IPS-18c (cell line): ENCODE measurements around the gene TRPM3.

Experiments
- H3K4me3 ChIP-seq: 2 replicates; pipeline ENCODE4 v1.7.0; 2013; ENCODE audit warnings: low read depth, mild to moderate bottlenecking, low read length, moderate library complexity; ENCODE audit not compliant: insufficient read depth
- H3K9me3 ChIP-seq: one replicate; pipeline ENCODE4 v1.6.1; 2013; ENCODE audit warnings: mild to moderate bottlenecking, low read length, moderate library complexity; ENCODE audit not compliant: control insufficient read depth, insufficient read depth

TRPM3 gene

GRCh38 chr9:71037521-71037920 lies 83.9 kb downstream of the TRPM3 start:
- Histone ChIP-seq H3K9me3 (no peaks in the 10 kb centered on the region), H3K4me3 (no peak overlapping the region)

DNA sequence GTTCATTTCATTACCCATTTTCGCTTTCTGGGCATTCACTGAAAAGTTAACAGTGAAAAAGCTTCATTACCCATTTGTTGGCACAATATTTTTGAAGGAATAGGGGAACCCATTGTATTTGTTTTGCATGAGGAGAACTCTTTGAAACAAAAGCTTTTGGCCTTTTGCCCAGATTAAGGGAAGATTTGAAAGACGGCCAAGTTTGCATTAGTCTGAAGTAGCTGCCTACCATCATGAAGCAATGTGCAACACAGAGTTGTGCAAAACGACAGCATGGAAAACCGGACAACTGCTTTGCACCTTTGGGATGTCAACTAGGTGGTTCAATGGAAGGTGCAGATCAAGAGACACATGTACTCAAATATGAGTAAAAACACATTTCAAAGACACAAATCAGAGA lies 84.9 kb downstream of the TRPM3 start:
- Histone ChIP-seq H3K9me3 (no peaks in the 10 kb centered on the region), H3K4me3 (no peak overlapping the region)

DNA sequence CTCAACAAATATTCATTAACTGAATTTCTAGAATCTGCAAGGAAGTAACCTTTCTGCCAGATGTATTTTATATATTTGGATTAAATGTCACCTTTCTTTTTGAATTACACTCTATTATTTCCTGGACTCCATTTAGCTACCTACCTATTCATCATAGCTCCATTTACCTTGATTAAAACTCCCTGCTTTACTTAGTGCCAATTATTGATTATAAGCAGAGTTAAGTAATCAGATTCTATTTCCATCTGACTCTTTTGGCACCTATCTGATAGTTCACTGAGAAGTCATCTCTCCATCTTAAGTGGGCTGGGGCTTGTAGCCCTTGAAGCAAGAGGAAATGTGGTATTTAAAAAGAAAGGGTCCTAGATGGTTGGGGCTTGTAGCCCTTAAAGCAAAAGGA lies 88.6 kb downstream of the TRPM3 start:
- Histone ChIP-seq H3K9me3 (no peaks in the 10 kb centered on the region), H3K4me3 (no peak overlapping the region)

DNA sequence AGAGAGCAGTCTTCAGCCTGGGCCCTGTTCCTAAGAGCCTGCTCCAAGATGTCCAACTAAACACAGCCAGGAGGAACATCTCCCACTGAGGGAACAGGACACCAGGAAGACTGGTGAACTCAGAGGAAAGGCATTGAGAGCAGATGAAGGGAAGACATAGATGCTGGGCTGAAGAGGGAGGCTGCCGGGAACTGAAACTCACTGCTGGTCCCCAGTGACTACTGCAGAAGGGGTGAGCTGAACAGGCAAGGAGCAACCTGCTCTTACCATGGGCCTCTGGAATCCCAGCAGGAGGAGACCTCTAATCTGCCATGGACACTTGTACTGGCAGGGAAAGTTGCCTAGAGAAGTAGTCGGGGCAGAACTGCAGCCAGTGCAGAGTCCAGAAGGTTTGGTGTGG lies 95.7 kb downstream of the TRPM3 start:
- H3K4me3 ChIP-seq: no peak overlapping the region
- H3K9me3 ChIP-seq: no peaks in the 10 kb centered on the region

- H3K4me3 ChIP-seq: no peak overlapping the region
- H3K9me3 ChIP-seq: no peaks in the 10 kb centered on the region
Observed at GRCh38 chr9:71025201-71025600, 96.2 kb downstream of the TRPM3 start.

- Histone ChIP-seq H3K4me3 (no peak overlapping the region), H3K9me3 (no peaks in the 10 kb centered on the region)
Observed at GRCh38 chr9:71010258-71010657, 111.2 kb downstream of the TRPM3 start.

DNA sequence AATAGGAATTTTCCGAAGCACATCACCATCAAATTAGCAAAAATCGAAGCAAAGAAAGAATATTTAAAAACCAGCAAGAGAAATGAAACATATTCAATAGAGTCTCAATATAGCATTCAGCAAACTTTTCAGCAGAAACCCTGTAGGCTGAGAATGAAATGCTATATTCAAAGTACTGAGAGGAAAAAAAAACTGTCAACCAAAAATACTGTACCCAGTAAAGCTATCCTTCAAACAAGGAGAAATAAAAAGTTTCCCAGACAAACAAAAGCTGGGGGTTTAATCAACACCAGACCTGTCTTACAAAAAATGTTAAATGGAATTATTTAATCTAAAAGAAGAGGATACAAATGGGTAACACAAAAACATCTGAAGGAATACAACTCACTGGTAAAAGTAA lies 116.0 kb downstream of the TRPM3 start:
- Histone ChIP-seq H3K4me3 (no peak overlapping the region), H3K9me3 (no peaks in the 10 kb centered on the region)

DNA sequence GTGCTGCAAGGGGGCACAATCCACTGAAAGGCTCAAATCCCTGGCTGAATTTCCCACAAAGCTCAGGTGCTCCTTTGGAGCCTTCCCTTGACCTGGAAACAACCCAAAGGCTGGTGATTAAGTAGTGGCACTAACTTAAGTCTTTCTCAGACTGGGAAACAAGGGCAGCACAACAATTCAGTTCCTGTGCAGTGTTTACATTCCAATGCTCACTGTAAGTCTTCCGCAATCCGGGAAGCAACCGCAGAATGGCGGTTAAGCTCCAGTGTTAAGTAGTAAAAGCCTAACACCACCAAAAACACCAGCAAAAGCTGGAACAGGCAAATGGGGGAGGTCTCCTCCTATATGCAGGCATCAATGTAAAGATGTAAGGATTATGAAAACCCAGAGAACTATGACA lies 117.2 kb downstream of the TRPM3 start:
- no peak overlapping the region for H3K4me3 ChIP-seq
- no peaks in the 10 kb centered on the region for H3K9me3 ChIP-seq

DNA sequence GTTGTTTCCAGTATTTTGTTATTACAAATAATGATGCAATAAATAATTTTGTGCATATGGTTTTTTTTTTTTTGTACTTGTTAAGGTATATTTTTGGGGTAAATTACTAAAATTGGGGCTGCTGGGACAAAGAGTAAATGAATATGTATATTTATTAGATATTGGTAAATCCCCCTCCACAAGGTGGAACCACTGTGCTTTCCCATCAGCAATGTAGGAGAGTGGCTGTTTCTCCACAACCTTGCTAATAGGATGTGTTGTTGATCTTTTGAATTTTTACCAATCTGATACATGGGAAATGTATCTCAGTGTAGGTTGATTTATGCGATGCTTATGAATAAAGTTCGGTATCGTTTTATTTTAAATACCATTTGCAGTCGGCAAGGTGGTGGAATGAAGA lies 118.1 kb downstream of the TRPM3 start:
- no peak overlapping the region for H3K4me3 ChIP-seq
- H3K9me3 ChIP-seq: no peaks in the 10 kb centered on the region

DNA sequence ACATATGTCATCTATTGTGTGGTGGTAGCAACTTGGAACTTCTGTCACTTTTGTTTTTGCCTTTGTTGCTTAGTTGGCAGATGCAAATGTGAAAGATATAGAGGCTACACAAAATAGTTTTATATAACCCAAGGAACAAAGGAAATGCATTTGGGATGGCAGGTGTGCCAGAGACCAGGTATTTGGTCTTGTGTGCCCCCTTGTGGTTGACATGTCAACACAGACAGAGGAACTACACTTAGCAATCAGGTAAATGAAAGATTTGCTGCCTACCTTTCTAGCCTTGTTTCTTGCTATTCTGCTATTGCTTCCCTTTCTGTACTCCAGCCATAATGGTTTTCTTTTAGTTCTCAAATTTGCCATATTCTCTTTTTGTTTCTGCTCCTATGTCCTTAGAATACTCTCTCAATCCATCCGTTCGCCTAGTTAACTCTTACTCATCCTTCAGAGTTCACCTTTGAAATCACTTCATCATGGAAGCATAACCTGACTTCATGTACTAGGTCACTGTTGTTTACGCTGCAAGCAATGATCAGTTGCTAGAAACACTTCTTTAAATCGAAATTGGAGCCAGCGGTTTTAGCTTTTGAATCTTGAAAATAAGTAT lies 119.5 kb downstream of the TRPM3 start:
- no peak overlapping the region for H3K4me3 ChIP-seq
- H3K9me3 ChIP-seq: no peaks in the 10 kb centered on the region

DNA sequence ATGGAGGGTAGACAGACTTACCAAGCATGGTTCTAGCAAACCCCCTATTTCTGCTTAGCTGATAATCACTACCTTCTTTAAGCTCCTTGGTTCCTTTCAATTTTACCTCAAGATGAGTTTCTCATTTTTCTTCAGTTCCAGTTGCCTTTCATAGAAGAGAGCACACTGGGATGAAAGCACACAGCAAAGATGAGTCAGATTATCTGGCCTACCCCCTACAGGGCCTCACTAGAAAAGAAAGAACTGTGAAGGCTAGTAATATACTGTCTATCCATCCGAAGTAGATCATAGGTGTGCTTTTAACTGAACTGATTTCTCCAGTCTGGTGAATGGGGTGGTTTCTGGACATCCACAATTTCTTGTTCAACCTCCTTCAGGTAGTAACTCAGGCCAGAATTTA lies 122.5 kb downstream of the TRPM3 start:
- H3K4me3 ChIP-seq: no peak overlapping the region
- no peaks in the 10 kb centered on the region for H3K9me3 ChIP-seq

- Histone ChIP-seq H3K9me3 (no peaks in the 10 kb centered on the region), H3K4me3 (no peak overlapping the region)
Observed at GRCh38 chr9:70995511-70995910, 125.9 kb downstream of the TRPM3 start.

DNA sequence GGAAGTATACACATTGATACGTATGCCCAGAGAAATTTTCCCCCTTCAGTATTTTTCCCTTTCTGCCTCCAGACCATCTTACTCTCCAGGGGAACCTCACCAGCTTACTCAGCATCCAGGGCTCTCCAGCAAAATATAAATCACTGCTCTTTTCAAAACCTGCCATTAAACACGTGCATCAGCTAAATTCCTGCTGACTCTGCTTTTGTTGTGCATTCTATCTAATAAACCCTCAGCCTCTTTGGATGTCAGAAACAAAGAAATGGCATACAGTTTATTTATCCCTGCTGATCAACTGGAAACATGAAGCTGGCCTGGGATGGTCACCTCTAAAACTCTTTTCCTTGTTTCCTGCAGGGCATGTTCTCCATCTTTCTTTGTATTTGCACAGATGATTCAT lies 126.8 kb downstream of the TRPM3 start:
- Histone ChIP-seq H3K4me3 (no peak overlapping the region), H3K9me3 (no peaks in the 10 kb centered on the region)

DNA sequence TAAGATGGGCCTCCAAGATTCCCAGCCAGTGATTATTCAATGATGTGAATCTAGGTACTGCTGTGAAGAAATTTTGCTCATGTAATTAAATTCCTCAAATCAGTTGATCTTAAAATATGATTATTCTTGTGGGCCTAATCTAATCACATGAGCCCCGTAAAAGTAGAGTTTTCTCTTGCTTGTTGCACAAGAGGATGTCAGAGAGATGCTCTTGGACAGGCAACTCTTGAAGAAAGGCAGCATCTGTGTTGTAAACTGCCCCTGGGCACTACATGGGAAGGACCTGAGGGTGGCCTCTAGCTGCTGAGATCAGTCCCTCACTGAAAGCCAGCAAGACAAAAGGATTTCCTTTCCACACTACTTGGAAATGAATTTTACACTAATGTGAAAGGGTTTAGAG lies 132.9 kb downstream of the TRPM3 start:
- H3K9me3 ChIP-seq: no peaks in the 10 kb centered on the region

GRCh38 chr9:70987986-70988385 lies 133.4 kb downstream of the TRPM3 start:
- no peak overlapping the region for H3K4me3 ChIP-seq

More for the DNA sequence above, 132.9 kb downstream of the TRPM3 start:
- no peak overlapping the region for H3K4me3 ChIP-seq

GRCh38 chr9:70986984-70987383 lies 134.4 kb downstream of the TRPM3 start:
- H3K4me3 ChIP-seq: no peak overlapping the region
- peaks cover 2% of the 10 kb centered on the region for H3K9me3 ChIP-seq

More at GRCh38 chr9:70987986-70988385, 133.4 kb downstream of the TRPM3 start:
- no peaks in the 10 kb centered on the region for H3K9me3 ChIP-seq

DNA sequence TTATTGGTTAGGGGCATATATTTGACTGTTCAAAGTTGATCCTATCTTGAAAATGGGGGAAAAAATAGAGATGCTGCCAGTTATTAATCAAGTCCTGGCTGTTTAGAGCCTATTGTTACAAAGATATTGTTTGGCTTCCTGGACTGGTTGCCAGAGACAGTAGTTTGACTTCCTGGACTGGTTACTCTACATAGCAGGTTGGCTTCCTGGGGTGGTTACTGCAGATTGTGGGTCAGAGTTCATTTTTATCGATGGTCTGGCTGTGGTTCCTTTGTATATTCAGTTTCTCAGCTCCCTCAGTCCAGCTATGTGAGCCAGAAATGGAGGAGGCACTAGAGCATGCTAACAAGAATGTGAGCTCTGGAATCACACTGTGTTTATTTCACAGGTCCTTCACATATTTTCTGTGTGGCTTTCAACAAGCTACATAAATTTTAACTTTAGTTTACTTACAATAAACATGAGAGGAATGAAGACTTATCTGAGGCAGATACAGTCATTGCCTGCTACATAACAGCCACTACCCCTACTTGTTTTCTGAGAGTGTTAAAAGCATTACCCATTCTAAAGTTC lies 137.6 kb downstream of the TRPM3 start:
- H3K9me3 ChIP-seq: peaks cover 2% of the 10 kb centered on the region
- H3K4me3 ChIP-seq: no peak overlapping the region

- Histone ChIP-seq H3K9me3 (peaks cover 2% of the 10 kb centered on the region), H3K4me3 (no peak overlapping the region)
Observed at GRCh38 chr9:70981312-70981711, 140.1 kb downstream of the TRPM3 start.

DNA sequence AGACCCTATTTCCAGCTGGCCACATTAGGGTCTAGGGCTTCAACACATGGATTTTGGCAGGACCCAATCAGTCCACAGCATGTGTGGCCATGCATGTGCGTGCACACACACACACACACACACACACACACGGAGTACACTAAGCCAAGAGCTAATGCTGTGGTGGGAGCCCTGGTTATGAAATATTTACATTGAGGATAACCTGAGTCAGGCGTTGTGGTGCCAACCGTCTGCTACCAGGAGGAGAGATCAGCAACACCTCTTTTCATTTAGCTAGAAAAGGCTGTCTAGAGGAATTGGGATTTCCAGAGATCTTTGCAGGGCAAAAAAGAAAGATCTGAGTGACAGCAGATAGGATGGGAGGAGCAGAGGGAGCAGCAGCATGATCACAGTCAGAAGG lies 141.5 kb downstream of the TRPM3 start:
- H3K9me3 ChIP-seq: peaks cover 2% of the 10 kb centered on the region

More for the DNA sequence above, 141.5 kb downstream of the TRPM3 start:
- no peak overlapping the region for H3K4me3 ChIP-seq
